Ovary (tissue), 3 donors: ENCODE results near the gene CATSPER1.

Experiments
- EP300 ChIP-seq: sonication (generic); formaldehyde crosslinking; IDR thresholded peaks from one replicate; pipeline ENCODE4 v1.6.1; 2017; ENCODE audit warnings: antibody characterized with exemption
- POLR2A ChIP-seq: fragments of 450-650 bp; IDR thresholded peaks from one replicate; pipeline ENCODE4 v1.6.1; 2017; ENCODE audit warnings: antibody characterized with exemption, mild to moderate bottlenecking, moderate library complexity
- TF ChIP-seq, protein P1 (sequence below), 3 donors: fragments of 450-650 bp in 2 of 3; fragments of 200-600 bp in 1 of 3; IDR thresholded peaks; one replicate each; pipeline versions ENCODE4 v1.5.1 to v1.8.0; 2016 to 2022; ENCODE audit warnings: antibody characterized with exemption in 3 of 3, mild to moderate bottlenecking in 1 of 3
- donor health status: DM: no; HTN: no; CAD: no.

DNA sequence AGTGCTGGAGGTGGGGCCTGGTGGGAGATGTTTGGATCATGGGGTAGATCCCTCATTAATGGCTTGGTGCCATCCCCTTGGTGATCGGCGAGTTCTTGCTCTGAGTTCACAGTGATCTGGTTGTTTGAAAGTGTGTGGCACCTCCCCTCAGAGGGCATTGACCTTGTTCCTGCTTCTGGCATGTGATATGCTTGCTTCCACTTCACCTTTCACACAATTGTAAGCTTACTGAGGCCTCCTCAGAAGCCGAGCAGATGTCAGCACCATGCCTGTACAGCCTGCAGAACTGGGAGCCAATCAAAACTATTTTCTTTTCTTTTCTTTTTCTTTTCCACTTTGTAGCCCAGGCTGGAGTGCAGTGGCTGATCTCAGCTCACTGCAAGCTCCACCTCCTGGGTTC, 11.0 kb upstream of the CATSPER1 start:
- TF ChIP-seq POLR2A (no peak), EP300 (no peak)
- TF ChIP-seq, protein P1, sequence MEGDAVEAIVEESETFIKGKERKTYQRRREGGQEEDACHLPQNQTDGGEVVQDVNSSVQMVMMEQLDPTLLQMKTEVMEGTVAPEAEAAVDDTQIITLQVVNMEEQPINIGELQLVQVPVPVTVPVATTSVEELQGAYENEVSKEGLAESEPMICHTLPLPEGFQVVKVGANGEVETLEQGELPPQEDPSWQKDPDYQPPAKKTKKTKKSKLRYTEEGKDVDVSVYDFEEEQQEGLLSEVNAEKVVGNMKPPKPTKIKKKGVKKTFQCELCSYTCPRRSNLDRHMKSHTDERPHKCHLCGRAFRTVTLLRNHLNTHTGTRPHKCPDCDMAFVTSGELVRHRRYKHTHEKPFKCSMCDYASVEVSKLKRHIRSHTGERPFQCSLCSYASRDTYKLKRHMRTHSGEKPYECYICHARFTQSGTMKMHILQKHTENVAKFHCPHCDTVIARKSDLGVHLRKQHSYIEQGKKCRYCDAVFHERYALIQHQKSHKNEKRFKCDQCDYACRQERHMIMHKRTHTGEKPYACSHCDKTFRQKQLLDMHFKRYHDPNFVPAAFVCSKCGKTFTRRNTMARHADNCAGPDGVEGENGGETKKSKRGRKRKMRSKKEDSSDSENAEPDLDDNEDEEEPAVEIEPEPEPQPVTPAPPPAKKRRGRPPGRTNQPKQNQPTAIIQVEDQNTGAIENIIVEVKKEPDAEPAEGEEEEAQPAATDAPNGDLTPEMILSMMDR (IDR thresholded peaks at IDR 0.05), result no peak
